Ramos (cell line): ENCODE measurements around the gene ACR.
"Not testable (repeated sequence)": the region's sequence is repeated elsewhere in the genome, so short reads cannot be mapped to it uniquely, and the experiment has no call there.

Experiments
- in situ Hi-C: fragments of 300-500 bp; cut with MboI; formaldehyde crosslinking; loops from one replicate; pipeline ENCODE4 v1.14.3; 2022; ENCODE audit warnings: low sequenced_read_pairs; ENCODE audit not compliant: unreplicated experiment

ACR gene

DNA sequence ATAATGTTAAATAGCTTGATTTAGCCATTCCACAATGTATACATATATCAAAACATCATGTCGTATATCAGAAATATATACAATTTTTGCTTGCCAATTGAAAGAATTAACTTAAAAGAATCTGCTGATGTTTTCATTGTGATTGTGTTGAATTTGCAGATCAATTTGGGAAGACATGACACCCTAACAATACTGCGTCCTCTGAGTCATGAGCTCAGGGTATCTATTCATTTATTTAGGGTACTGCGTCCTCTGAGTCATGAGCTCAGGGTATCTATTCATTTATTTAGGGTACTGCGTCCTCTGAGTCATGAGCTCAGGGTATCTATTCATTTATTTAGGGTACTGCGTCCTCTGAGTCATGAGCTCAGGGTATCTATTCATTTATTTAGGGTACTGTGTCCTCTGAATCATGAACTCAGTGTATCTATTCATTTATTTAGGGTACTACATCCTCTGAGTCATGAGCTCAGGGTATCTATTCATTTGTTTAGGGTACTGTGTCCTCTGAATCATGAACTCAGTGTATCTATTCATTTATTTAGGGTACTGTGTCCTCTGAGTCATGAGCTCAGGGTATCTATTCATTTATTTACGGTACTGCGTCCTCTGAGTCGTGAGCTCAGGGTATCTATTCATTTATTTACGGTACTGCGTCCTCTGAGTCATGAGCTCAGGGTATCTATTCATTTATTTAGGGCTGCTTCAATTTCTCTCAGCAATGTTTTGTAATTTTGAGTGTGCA is 21.8 kb downstream of the ACR start:
- in situ Hi-C loops = not testable (repeated sequence)

DNA sequence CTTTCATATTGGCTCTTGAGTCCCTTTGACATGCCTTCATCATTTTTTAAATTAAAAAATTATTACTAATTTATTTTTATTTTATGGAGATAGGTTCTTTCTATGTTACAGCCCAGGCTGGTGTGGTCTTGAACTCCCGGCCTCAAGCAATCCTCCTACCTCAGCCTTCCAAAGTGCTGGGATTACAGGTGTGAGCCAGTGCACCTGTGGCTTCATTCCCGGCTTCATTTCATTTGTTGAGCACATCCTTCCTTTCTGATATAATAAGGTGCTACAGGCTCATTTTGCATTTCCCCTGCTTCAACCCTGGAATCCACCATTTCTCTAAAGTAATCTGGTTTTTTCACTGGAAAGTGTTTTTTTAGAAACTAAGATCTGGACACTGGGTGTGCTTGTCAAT is 23.8 kb downstream of the ACR start:
- in situ Hi-C loops = not testable (repeated sequence)

DNA sequence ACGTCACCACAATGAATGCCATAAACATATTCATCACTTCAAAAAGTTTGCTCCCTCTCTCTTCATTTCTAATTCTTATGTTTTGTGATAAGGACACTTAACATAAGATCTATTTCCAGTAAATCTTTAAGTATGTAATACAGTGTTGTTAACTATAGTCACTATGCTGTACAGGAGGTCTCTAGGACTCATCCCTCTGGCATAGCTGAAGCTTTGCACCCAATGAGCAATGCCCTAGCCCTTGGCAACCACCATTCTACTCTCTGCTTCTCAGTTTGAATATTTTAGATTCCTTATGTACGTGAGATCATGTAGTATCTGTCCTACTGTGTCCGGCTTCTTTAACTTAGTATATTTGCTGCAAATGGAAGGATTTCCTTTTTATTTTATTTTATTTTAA is 26.3 kb downstream of the ACR start:
- in situ Hi-C loops = not testable (repeated sequence)

DNA sequence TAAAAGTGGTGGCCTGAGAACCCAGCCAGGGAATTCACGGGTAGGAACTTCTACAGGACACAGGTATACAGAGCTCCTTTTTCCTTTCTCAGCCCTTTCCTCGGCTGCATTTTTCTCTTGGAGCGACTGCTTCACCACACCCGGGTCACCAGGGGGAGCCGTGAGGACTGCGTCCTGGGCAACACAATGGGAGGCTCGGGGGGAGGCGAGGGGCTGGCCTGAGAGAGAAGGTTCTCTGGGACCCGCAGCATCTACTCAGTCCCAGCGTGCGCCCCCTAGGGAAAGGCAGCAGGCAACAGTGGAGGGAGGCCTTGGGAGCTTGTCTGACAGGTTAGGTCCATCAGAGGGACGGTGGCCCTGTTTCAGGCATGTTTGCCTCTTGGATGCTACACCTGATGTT is 37.1 kb downstream of the ACR start:
- in situ Hi-C loops = not testable (repeated sequence)

DNA sequence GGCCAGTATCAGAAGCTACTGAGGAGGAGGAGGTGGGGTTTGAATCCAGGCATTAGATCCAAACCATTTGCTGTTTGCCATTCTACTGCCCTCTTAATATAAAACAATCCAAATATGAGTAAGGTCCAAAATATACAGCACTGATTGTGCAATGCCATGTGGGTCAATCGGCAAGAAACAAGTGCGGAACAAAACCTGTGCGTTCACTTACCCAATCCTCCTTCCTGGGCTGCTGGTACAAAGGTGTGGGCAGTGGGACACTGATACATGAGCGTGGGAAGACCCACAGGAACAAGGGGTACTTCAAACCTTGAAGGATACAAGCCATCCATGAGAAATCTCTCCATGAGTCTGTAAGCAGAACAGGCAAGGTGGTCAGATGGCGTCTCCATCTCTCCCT is 39.6 kb downstream of the ACR start:
- in situ Hi-C loops = not testable (repeated sequence)

DNA sequence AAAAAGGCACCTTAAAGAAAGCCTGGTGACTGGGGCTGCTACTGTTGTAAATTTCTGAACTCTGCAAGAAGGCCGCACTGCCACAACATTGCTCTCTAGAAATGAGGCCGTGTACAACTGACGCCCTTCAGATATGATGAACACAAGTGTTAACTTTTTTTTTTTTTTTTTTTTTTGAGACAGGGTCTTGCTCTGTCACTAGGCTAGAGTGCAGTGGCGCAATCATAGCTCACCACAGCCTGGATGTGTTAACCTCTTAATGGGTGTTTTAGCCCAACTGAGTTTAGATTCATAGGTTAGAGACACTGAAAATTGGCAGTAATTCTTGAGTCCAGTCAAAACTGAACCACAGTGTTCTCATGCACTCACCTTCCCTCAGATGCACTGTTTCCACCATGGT is 42.2 kb downstream of the ACR start:
- in situ Hi-C loops = not testable (repeated sequence)

DNA sequence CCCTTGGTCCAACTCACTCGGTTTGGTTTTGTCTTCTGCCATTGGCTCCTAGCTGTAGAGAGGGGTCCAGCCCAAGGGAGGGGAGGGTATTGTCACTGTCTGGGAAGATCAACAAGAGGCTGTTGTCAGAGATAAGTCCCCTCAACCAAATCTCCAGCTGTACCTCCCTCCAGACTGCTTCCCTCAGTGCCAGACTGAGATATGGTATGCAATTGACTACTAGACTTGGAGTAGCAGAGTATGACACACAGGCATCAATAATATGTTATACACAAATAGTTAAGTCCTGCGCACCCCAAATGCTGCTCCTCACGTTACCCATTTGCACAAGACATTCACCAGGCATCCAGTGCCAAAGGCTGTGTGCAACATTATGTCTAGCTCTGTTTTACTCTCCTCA is 44.2 kb downstream of the ACR start:
- in situ Hi-C loops = not testable (repeated sequence)

DNA sequence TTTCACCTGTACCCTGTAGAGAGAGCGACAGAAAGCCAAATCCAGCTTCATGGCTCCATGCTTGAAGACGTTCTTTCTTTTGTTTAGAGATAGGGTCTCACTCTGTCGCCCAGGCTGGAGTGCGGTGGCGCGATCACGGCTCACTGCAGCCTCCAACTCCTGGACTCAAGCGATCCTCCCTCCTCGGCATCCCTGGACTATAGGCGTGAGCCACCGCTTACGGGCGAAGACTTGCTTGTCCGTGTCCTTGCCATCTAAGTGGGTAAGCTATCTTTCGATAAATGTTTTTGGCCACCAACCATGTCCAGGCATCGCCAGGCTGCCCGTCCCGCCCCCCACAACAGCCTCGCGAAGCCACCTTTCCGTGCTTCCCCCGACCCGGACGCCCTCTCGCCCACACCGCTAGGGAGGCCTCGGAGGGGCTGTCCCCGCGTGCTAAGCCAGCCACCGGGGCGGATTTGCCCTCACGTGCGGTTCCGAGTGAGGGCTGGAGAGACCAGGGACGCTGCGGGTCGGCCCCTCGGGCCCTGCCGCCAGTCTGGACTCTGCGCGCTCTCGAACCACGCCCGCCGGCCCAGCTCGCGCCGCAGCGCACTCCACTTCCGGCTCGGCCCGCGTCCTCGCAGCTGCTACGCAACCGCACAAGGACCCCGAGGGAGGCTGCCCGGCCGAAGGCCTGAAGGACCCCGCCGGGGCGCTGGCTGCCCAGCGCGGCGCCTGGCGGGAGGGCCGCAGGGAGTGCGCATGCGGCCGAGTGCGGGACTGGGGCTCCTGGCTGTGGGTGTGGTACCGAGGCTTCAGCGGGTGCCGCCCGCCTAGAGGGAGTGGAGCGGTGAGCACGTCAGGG is 45.3 kb downstream of the ACR start, which contains the start of gene RABL2B:
RABL2B (minus strand) TSS at position 604 of the 847 bp plus-strand sequence. CDS start 1,342 bp downstream, outside the sequence.
- in situ Hi-C loops = not testable (repeated sequence)

DNA sequence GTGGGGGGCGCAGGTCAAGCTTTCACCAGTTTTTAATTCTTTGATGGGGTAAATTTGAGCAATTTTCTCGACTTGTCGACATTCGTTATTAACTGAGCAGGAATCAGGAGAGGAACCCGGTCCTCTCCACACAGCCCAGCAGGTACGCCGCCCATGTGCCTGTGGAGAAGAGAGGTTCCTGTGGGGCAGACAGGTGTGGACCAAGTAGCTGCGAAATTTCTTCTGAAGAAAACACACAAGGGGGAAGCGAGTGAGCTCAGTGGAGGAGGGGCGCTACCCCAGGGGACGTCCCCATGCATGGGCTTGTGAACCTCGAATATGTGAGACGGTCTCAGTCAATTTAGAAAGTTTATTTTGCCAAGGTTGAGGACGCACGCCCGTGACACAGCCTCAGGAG is 45.9 kb downstream of the ACR start:
- in situ Hi-C loops = not testable (repeated sequence)

DNA sequence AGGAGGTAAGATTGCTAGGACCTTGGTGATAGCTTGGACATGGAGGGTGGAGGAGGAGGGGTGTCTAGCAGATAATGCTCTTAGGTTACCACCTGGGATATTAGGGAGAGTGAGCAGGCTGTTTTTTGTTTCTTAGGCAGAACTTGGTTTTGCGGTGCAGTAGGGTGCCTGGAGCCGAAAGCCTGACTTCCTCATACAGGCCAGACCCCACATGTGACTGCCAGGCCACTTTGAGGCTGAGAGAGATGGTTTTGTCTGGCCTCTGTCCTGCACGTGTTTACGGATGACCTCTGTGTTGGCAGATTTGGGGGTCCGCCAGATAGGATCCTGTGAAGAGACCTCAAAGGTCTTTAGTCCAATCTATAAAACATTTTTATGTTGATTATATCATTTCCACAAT is 47.3 kb downstream of the ACR start:
- in situ Hi-C loops = not testable (repeated sequence)

DNA sequence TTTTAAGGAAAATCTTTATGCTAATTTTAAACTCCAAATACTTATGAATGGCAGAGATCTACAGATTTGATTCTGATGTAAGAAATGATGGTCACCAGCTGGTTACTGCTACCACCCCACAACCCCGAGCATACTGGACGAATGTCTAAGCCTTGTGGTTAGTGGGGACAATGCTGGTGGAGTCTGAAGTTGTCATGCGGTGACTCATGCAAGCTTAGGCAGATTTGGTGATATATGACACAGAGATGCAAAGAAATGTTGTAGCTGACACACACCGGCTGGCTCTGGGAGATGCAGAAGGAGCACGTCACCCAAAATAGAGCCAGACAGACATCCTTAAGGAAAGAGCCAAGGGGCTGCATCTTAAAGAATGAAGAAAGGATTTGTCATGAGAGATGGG is 48.9 kb downstream of the ACR start:
- in situ Hi-C loops = not testable (repeated sequence)
